ENCODE measurements around the gene SPATA9.

The SPATA9 gene

DNA sequence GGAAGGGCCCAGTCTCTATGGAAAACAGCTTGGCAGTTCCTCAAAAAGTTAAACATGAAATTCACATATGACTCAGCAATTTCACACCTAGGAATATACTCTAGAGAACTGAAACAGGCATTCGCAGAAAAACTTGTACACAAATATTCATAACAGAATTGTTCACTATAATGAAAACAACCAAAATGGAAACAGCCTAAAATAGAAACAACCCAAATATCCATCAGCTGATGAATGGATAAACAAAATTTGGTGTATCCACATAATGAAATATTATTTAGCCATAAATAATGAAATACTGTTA, 67.7 kb downstream of the SPATA9 start:
- DNase-seq: no peak

DNA sequence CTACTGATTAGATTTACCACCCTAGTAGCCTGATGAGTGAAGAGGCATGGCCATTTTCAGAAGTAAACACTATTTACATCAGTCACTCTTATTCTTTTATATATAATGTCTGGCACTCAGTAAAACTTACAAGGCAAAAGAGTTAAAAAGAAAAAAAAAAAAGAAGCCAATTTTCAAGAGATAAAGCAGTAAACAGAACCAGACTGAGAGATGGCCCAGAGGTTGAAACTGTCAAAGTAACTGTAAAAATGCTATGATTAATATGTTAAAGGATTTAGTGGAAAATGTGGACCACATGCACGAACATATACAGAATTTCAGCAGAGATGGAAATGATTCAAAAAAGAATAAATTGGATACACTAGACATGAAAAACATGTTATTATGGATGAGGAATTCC, 69.3 kb downstream of the SPATA9 start:
- DNase-seq: no peak

GRCh38 chr5:95611396-95611795, 71.4 kb downstream of the SPATA9 start:
- DNase-seq: no peak

- no peak for DNase-seq
Observed at GRCh38 chr5:95610546-95610945, 72.2 kb downstream of the SPATA9 start.

GRCh38 chr5:95609711-95610110, 73.1 kb downstream of the SPATA9 start:
- DNase-seq: no peak

Data from NCI-H2081 treated with DMSO at 0.1 percent for 48 hours (cell line).